ENCODE results near the gene RNF217. TPM values are rescaled to one million over a fixed set of nuclear protein-coding genes. Genes with fewer than 3 reads are reported as not detected.

The RNF217 gene
- total and polyA plus RNA-seq, 2 of the 8 experiments (the other 6 are each of a cell fraction or from before 2014, with no cell fraction given): 2.0 to 8.9 TPM

DNA sequence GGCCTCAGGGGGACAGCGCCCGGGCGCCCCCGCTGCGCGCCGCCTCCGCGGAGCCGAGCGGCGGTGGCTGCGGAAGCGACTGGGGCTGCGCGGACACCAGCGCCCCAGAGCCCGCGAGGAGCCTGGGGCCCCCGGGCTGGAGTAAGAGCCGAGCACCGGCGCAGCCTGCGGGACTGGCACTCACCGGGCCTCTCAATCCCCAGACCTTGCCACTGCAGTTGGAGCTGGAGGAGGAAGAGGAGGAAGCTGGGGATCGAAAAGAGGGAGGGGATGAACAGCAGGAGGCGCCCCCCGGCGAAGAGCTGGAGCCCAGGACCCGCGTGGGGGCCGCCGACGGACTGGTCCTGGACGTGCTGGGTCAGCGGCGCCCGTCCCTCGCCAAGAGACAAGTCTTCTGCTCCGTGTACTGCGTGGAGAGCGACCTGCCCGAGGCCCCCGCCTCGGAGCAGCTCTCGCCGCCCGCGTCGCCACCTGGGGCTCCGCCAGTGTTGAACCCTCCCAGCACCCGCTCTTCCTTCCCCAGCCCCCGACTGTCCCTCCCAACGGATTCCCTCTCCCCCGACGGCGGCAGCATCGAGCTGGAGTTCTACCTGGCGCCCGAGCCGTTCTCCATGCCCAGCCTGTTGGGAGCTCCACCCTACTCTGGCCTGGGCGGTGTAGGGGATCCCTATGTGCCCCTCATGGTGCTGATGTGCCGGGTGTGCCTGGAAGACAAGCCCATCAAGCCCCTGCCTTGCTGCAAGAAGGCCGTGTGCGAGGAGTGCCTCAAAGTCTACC is 590 bp downstream of the RNF217 start (continued):
- TF ChIP-seq EZH2 (IDR thresholded peaks at IDR 0.05; ENCODE audit: low read depth, low read length, severe bottlenecking) (no peak), RFX5 (IDR thresholded peaks at IDR 0.05; ENCODE audit: borderline replicate concordance, low read depth, low read length) (no peak), SUZ12 (IDR thresholded peaks at IDR 0.05; ENCODE audit: low read length) (no peak), SIRT6 (IDR thresholded peaks at IDR 0.05; ENCODE audit: low read length) (no peak), HDAC6 (IDR thresholded peaks at IDR 0.05; ENCODE audit: low read depth, low read length) (no peak), SIX5 (IDR thresholded peaks at IDR 0.05; ENCODE audit: low read depth, low read length) (no peak), JUND (IDR thresholded peaks at IDR 0.05; ENCODE audit: low read length) (no peak), CEBPB (IDR thresholded peaks at IDR 0.05; ENCODE audit: low read depth, low read length) (no peak), TAF1 (IDR thresholded peaks at IDR 0.05; ENCODE audit: low read depth, low read length) (peak; percentile 50; the same call in 1 of the 2 replicates), CBX5 (IDR thresholded peaks at IDR 0.05; ENCODE audit: low read depth, low read length) (no peak), CBX8 (IDR thresholded peaks at IDR 0.05; ENCODE audit: borderline replicate concordance, low read depth, low read length) (no peak), SP2 (IDR thresholded peaks at IDR 0.05; ENCODE audit: low read length) (no peak), POLR2AphosphoS5 (IDR thresholded peaks at IDR 0.05; ENCODE audit: low read depth, low read length) (no peak; the same call in 1 of the 2 replicates), ASH2L (IDR thresholded peaks at IDR 0.05; ENCODE audit: low read length) (peak; percentile 75), RAD21 (IDR thresholded peaks at IDR 0.05 in 1 of 2, conservative IDR thresholded peaks at IDR 0.05 in 1 of 2; ENCODE audit: low read depth in 2 of 2, low read length in 2 of 2) (peak; percentile 28 to 29; a peak in 1 of 4 replicates), RXRA (IDR thresholded peaks at IDR 0.05; ENCODE audit: insufficient read depth, low read depth, low read length) (no peak), SIN3A (conservative IDR thresholded peaks at IDR 0.05 in 1 of 2, IDR thresholded peaks at IDR 0.05 in 1 of 2; ENCODE audit: low read depth in 1 of 2, low read length in 2 of 2) (no peak; a peak in 1 of 4 replicates), PHF8 (conservative IDR thresholded peaks at IDR 0.05; ENCODE audit: low read depth, low read length) (no peak; the same call in 1 of the 2 replicates), SAP30 (IDR thresholded peaks at IDR 0.05; ENCODE audit: insufficient read depth, insufficient replicate concordance, low read length) (no peak), KDM4A (IDR thresholded peaks at IDR 0.05; ENCODE audit: low read depth, low read length, severe bottlenecking) (peak; percentile 96), NRF1 (IDR thresholded peaks at IDR 0.05; ENCODE audit: low read depth, low read length) (no peak)
- TF ChIP-seq, protein P1, sequence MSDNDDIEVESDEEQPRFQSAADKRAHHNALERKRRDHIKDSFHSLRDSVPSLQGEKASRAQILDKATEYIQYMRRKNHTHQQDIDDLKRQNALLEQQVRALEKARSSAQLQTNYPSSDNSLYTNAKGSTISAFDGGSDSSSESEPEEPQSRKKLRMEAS (IDR thresholded peaks at IDR 0.05): no peak

Measured in H1 (cell line).